HG02759 (cell line): ENCODE measurements around the gene TMEM121B.

Experiments
- ATAC-seq: cut with Tn5 transposase; IDR thresholded peaks from one replicate; pipeline ENCODE4 v1.9.1; 2021; ENCODE audit warnings: mild to moderate bottlenecking, moderate library complexity; ENCODE audit not compliant: unreplicated experiment

Gene TMEM121B

DNA sequence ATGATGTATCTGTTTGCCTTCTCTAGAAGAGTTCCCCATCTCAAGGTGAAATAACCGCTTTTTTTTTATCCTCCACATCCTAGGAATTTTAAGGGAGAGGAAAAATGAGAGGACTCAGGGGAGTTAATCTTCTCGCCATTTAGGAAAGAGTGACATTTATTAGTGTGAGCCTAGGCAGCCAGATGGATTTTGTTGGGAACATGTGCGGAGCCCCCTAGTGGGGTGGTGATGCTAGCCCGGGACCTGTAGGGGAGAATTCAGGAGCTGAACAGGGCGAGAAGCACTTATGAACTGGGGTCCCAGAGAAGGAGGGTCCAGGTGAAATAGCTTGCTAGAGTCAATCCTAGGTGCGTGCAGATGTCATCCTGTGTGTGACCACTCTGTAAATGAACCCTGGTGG lies 25.6 kb downstream of the TMEM121B start:
- ATAC-seq: no peak

GRCh38 chr22:17093081-17093480 lies 28.1 kb downstream of the TMEM121B start:
- ATAC-seq: no peak

- no peak for ATAC-seq
Measured at GRCh38 chr22:17091851-17092250, 29.3 kb downstream of the TMEM121B start.

DNA sequence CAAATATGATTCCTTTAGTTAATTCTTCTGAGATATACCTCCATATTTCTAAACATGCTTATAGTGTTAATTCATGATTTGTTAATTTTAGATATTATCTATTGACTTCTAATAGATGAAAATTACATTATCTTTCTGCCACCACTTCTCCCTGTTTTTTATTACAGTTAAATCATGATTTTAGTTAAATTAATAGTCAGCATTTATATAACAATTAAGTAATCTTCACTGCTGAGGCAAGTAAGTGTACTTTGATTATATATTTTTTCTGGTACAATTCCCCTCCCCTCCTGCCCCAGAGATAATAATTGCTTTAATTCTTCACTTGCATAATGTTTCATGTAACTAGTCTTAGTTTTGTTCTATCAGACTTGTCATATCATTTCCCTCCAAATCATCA lies 30.6 kb downstream of the TMEM121B start:
- no peak for ATAC-seq

GRCh38 chr22:17087498-17088131 lies 33.5 kb downstream of the TMEM121B start:
- peak; percentile 42 for ATAC-seq

DNA sequence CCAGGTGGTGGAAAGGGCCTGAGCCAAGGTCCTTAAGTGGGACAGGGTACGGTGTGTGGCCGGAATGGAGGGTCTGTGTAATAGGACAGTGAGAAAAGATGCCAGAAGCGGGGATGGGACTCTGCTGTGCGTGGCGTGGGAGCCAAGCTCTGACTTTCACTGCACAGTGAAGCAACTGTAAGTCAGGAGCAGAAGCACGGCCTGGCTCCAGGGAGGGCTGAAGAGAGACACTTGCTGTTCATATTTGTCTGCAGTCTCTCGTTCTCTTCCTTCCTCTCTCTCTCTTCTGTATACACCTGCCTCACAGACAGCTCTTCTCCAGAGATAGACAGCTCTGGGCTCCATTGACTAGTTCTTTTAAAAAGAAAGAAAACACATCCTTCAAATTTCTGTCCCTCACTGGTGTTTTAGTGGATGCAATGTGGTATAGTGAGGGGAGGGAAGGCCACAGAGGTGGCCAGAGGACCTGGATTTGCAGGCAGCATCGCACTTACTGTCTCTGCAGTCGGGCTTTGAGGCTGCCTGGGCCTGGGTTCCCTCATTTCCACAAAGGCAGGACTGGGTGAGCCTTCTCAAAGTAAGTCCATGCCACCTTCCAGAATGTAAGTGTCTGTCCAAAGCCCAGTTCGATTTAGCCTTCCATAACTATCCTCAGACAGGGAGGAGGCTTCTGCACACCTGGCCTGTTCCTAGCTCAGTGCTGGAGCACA lies 34.2 kb downstream of the TMEM121B start:
- no peak for ATAC-seq

- no peak for ATAC-seq
Measured at GRCh38 chr22:17086296-17086695, 34.9 kb downstream of the TMEM121B start.

DNA sequence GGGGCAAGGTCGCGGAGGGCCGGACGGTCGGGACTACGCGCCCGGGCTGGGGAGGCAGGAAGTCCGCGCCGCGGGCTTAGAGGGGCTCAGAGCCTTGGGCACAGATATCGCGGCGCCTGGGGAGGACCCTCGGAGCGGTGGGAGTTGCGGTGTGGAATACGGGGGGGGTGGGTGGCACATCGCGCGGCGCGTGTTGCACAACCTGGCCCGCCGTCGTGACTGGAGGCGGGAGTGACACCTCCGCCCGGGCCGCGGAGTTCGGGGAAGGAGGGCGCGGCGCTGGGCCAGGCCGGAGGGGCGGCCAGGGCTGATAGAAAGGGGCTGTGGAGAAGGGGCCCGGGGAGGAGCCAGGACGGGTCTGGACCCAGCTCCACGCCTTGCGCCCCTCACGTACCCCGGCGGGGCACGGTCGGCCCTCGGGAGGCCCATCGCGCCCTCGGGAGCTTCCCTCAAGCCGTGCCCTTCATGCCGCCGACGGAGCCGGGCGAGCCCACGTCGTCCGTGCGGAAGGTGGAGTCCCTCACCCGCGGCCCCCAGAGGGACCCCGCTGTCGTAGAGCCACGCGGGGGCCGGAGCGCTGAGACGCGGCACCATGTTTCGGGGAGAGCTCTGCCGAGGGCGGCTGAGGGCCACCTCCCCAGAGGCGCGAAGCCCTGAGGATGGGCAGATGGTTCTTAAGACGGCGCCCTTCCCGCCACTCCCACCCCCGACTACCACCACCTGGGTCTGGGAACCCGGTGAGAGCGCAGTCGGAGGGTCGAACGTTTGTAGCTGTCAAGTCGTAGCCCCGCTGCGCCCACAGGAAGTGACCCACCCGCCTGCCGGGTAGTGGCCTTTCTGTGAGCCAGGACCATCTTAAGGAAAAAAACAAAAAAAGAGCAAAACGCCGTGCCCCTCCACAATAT lies 35.6 kb downstream of the TMEM121B start:
- peak; percentile 20 for ATAC-seq

DNA sequence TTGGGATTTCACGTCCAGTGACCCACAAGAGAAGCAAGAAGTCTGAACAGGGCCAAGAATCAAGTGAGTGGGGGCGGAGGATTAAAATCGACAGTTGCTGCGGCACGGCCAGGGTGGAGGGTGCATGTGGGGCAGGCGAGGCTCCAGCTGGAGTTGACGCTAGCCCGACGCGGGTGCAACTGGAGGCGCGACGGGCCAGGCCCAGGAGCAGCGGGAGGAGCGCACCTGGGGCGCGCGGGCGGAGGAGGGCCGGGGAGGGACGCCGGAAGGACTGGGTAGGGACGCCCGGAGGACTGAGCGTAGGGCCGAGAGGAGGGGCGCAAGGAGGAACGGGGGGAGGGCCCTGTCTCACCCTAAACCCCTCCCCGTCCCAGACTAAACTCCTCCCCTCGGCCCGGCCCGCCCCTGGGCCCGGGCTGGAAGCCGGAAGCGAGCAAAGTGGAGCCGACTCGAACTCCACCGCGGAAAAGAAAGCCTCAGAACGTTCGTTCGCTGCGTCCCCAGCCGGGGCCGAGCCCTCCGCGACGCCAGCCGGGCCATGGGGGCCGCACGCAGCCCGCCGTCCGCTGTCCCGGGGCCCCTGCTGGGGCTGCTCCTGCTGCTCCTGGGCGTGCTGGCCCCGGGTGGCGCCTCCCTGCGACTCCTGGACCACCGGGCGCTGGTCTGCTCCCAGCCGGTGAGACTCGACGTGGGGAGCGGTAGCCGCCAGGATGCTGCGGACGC lies 36.4 kb downstream of the TMEM121B start, which contains the start of gene IL17RA:
Gene IL17RA (plus strand): TSS at position 447 of the 723 bp plus-strand sequence. CDS start 92 bp downstream, at position 539.
- ATAC-seq: peak; percentile 94

DNA sequence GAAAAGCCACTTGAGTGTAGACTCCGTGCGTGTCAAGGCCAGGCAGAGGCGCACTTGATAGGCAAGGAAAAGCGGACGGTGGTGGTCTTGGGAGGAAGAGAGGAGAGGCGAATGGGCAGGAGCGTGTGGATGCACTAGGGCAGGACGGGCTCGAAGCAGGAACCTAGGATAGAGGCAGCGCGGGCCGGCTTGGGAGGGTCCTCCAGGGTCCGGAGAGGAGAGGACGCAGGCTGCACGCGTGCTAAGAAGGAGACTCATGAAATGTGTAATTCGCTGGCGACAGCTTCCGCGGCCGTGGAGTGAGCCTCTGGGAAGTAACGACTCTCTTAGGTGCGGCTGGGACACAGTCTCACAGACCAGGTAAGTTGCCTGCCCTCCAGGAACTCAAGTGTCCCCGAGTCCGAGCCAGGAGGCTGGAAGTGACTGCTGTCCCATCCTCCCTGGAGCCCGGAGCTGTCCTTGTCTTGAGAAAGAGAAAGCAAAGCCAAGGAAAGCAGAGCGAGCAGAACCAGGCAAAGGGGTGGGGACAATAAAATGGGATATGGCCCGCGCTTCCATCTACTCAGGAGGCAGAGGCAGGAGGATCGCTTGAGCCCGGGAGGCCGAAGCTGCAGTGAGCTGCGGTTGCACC lies 37.2 kb downstream of the TMEM121B start:
- no peak for ATAC-seq

DNA sequence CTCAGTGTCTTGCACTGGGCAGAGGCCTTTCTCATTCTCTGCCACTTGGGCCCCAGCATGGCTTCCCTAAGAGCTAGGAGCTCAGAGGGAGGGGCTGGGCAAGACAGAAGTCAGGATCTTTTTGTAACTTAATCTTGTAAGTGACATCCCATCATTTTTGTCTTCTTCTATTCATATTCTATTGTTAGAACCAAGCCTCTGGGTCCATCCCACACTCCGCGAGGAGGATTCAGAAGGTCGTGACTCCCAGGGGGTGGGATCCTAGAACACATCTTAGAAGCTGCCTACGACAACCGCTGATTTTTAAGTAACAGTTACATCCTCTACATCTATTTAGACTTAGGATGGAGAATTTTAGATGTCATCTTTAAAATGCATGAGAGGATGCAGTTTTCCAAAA lies 37.9 kb downstream of the TMEM121B start:
- no peak for ATAC-seq

DNA sequence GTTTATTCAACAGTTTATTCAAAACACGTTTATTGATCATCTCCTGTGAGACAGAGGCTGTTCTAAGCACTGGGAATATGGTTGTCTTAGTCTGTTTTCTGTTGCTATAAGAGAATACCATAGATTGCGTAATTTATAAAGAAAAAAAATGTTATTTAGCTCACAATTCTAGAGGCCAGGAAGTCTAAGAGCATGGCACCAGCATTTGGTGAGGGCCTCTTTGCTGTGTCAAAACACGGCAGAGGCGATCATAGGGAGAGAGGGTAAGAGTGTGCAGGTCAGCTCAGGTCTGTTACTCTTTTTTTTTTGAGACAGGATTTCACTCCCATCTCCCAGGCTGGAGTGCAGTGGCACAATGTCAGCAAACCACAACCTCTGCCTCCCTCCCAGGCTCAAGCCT lies 41.6 kb downstream of the TMEM121B start:
- ATAC-seq: no peak

DNA sequence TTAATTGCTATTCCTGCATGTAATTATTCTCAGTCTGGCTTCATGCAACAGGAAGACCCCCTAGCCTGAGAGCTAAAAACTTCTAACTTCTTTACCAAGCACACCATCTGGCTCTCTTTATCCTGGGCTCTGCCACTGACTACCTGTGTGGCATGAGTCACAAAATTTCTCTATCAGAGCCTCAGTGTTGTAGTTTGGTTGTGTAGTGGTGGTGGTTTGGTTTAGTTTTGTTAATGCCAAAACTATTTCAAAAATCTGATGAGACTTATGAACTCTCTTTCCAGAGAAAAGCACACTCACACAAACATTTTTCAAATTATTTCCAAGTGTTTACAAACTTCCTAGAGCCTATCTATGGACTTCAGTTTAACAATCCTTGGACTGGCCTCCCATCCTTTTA lies 43.9 kb downstream of the TMEM121B start:
- ATAC-seq: no peak

GRCh38 chr22:17074648-17075002 lies 46.5 kb downstream of the TMEM121B start:
- no peak for ATAC-seq

- ATAC-seq: no peak
Measured at GRCh38 chr22:17072877-17073276, 48.3 kb downstream of the TMEM121B start.
